Left lung (tissue), 10 donors: Measurements from ENCODE around the gene WASHC2C. TPM values are rescaled to one million over a fixed set of nuclear protein-coding genes. Genes with fewer than 3 reads are reported as not detected.
"Not testable (repeated sequence)": the region's sequence is repeated elsewhere in the genome, so short reads cannot be mapped to it uniquely, and the experiment has no call there.

Experiments used
- ATAC-seq: fragments of 200-7000 bp; cut with Tn5 transposase; one replicate; pipeline ENCODE4 v1.9.1; 2020; ENCODE audit warnings: moderate library complexity
- DNase-seq, 4 donors: peaks; one replicate each; pipeline ENCODE4 v3.0.0-alpha.2; 2013 to 2020
- H3K27ac ChIP-seq, 2 donors: fragments of 200-600 bp; sonication (generic) in 1 of 2; one replicate each; pipeline versions ENCODE4 v1.5.0 to v1.8.0; 2020 to 2021
- H3K27me3 ChIP-seq, 2 donors: fragments of 200-600 bp; sonication (generic) in 1 of 2; one replicate each; pipeline versions ENCODE4 v1.5.0 to v1.8.0; 2020 to 2021
- H3K36me3 ChIP-seq, 2 donors: fragments of 200-600 bp; sonication (generic) in 1 of 2; one replicate each; pipeline versions ENCODE4 v1.5.0 to v1.8.0; 2020 to 2021
- H3K4me1 ChIP-seq, 2 donors: fragments of 200-600 bp; one replicate each; pipeline ENCODE4 v1.8.0; 2021
- H3K4me3 ChIP-seq, 2 donors: fragments of 200-600 bp; sonication (generic) in 1 of 2; one replicate each; pipeline versions ENCODE4 v1.5.0 to v1.8.0; 2020 to 2021; ENCODE audit warnings: mild to moderate bottlenecking in 1 of 2
- H3K9me3 ChIP-seq, 2 donors: fragments of 200-600 bp; sonication (generic) in 1 of 2; one replicate each; pipeline versions ENCODE4 v1.5.0 to v1.8.0; 2020 to 2021
- intact Hi-C, 2 donors: fragments of 100-400 bp; cut with DNase I; formaldehyde crosslinking; loops; one replicate each; pipeline versions ENCODE4 v1.11.2 to v1.14.2; 2022
- polyA plus RNA-seq, 6 donors: library from polyadenylated mRNA; unstranded; fragments of 120-200 nt; gene quantifications; one replicate each; pipeline ENCODE4 v1.2.1, GENCODE V29; 2013; ENCODE audit not compliant: insufficient read length in 6 of 6
- total RNA-seq, 2 donors: library from RNA; stranded (reverse); fragmentation: NEBNext Ultra II Directional; extraction: Animal tissue kit (Norgen Biotek cat#: 25700); gene quantifications; one replicate each; pipeline ENCODE4 v1.2.1, GENCODE V29; 2021
- donor health status: DM: no; HTN: yes; CAD: no.
- donor health status: DM: no; HTN: no; CAD: no.

The WASHC2C gene
- total and polyA plus RNA-seq, 8 donors, result 46.4 to 61.1 (median 53.8) TPM

DNA sequence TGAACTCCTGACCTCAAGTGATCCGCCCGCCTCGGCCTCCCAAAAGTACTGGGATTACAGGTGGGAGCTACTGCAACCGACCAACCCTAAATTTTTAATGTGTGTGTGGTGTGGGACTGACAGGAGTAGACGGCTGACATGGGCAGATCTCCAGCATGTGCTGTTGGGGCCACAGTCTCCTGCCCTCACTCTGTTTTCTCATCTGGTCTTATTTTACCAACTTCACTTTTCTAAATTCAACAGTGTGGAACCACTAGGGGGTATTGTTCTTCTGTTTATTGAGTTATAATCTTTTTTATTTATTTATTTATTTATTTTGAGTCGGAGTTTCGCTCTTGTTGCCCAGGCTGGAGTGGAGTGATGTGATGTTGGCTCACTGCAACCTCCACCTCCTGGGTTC lies 14.9 kb downstream of the WASHC2C start:
- not testable (repeated sequence) for ATAC-seq

DNA sequence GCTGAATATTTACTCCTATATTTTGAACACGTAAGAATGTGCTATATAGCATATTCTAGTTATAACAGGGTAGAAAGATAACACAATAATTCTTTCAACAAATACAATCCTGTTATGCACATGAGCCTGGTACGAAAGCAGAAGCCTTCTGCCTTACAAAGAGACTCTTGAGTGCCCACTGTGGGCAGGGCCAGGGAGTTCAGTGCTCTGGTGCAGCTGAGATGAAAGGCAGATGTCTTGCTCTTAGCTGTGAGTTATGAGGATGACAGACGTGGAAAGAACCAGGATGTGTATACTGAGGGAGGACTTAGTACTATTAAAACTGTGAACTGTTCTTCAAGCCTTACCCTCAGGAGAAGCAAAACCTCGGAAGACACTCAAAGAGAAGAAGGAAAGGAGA lies 24.1 kb downstream of the WASHC2C start:
- intact Hi-C loops, H3K4me3 ChIP-seq, H3K9me3 ChIP-seq, H3K4me1 ChIP-seq, DNase-seq, ATAC-seq, H3K27ac ChIP-seq, H3K27me3 ChIP-seq: not testable (repeated sequence)
- H3K36me3 ChIP-seq, result peaks cover 0 to 40% of the 10 kb centered on the region in 2 donors

More for the DNA sequence above, 14.9 kb downstream of the WASHC2C start:
- intact Hi-C loops, DNase-seq, H3K9me3 ChIP-seq, H3K4me1 ChIP-seq, H3K4me3 ChIP-seq, H3K27me3 ChIP-seq, H3K27ac ChIP-seq: not testable (repeated sequence)
- H3K36me3 ChIP-seq, result peaks cover 0 to 49% of the 10 kb centered on the region in 2 donors

GRCh38 chr10:45752210-45752609 lies 25.1 kb downstream of the WASHC2C start:
- H3K27ac ChIP-seq, H3K9me3 ChIP-seq, H3K4me1 ChIP-seq, intact Hi-C loops, H3K4me3 ChIP-seq, ATAC-seq, H3K27me3 ChIP-seq, DNase-seq: not testable (repeated sequence)
- peaks cover 0 to 34% of the 10 kb centered on the region in 2 donors for H3K36me3 ChIP-seq

DNA sequence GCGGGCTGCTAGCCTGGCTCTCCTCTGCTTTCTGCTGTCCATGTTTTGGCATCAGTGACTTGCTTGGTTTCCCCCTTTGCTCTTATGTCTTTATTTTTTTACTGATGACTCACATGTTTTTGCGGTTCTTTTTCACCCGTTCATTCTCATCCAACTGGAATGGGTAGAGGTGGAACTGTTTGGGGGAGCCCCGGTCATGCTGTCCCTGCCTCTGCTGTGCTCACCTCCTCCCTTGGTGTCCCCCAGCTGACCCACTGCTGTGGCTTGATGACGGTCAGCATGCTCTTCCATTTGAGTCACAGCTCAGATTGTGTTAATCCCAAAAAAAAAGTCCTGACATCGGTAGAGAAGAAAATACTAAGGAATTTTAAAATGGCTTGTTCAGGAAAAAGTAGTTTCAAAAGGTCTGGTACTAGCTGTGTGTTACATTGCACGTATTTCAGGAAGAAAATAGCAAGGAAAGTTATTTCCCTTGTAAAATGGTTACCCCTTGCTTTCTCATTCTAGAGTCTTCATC lies 27.0 kb downstream of the WASHC2C start:
- H3K36me3 ChIP-seq, result peaks cover 0 to 38% of the 10 kb centered on the region in 2 donors
- H3K9me3 ChIP-seq, result not testable (repeated sequence)

DNA sequence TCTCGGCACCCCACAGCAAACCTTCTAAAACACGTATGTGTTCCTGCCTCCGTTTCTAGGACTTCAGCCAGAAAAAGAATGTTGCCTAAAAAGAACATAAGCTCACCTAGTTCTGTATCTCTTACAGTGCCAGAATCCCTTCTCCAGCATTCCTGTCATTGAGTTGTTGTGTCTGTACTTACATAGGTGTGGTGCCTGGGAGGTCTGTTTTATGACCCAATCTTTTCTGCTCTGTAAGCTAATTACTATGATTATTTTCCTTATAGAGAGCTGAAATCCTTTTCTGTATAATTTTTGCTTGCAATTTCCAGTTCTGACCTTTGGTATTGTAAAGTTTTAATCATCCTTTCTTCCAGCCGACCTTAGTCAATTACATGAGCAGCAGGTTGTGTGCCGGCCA lies 28.0 kb downstream of the WASHC2C start:
- H3K4me3 ChIP-seq, intact Hi-C loops, H3K27ac ChIP-seq, H3K9me3 ChIP-seq, DNase-seq, H3K27me3 ChIP-seq, H3K4me1 ChIP-seq, ATAC-seq: not testable (repeated sequence)
- H3K36me3 ChIP-seq, result peaks cover 0 to 41% of the 10 kb centered on the region in 2 donors

More for the DNA sequence above, 27.0 kb downstream of the WASHC2C start:
- intact Hi-C loops, DNase-seq, H3K4me3 ChIP-seq, H3K4me1 ChIP-seq, H3K27ac ChIP-seq, ATAC-seq, H3K27me3 ChIP-seq: not testable (repeated sequence)

DNA sequence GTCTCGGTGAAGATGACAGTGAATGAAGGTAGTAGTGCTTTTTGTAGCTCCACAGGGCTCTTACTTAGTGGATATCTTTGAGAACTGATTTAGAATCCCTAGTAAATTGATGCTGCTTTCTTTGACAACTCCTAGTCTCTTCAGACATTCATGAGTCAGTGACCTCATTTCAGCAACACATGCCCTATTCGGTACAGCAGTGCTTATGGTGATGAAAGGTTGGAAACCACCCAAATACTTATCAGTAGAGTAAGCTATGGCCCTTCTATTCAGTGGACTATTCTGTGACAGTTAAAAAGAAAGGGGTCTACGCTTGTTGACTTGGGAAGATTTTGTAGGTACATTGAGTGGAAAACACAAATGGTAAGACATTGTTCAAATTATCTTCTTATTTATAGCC lies 29.0 kb downstream of the WASHC2C start:
- H3K9me3 ChIP-seq, DNase-seq, intact Hi-C loops, H3K27me3 ChIP-seq, ATAC-seq, H3K4me3 ChIP-seq, H3K4me1 ChIP-seq, H3K27ac ChIP-seq: not testable (repeated sequence)
- H3K36me3 ChIP-seq, result peaks cover 0 to 42% of the 10 kb centered on the region in 2 donors

DNA sequence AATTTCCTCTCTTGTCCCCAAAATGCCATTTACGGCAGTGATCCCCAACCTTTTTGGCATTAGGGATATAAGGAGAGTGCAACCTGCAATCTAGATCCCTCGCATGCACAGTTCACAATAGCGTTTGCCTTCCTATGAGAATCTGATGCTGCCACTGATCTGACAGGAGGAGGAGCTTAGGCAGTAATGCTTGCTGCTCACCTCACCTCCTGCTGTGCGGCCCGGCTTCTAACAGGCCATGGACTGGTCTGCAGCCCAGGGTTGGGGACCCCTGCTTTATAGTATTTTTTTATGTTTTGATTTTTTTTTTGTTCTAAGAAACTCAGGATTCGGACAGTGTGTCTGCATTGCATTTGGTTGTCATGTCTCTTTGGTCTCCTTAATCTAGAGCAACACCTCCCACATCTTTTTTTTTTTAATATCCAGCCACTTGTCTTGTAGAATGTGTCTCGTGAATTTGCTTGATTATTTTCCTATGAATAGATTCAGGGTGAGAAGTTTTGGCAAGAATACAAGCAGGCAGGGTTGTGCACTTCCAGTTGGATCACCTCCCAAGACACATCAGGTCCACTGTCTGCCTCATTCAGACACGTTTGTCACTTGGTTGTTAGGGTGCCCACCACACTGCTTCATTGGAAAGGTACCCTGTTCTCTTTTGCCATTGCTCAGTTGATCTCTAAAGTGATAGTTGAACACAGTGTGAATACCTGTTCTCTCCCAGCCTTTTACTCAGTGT lies 30.8 kb downstream of the WASHC2C start:
- H3K27ac ChIP-seq, H3K9me3 ChIP-seq, H3K4me1 ChIP-seq, H3K27me3 ChIP-seq, ATAC-seq, H3K4me3 ChIP-seq, intact Hi-C loops: not testable (repeated sequence)
- H3K36me3 ChIP-seq, result peaks cover 0 to 46% of the 10 kb centered on the region in 2 donors
- peak in 1 of 4 donors; percentile 67 for DNase-seq

- DNase-seq, H3K27me3 ChIP-seq, intact Hi-C loops, H3K4me1 ChIP-seq, H3K4me3 ChIP-seq, H3K27ac ChIP-seq, ATAC-seq, H3K9me3 ChIP-seq: not testable (repeated sequence)
- H3K36me3 ChIP-seq, result peaks cover 0 to 32% of the 10 kb centered on the region in 2 donors
These were observed 34.6 kb downstream of the WASHC2C start for GRCh38 chr10:45761622-45762021.

- H3K4me3 ChIP-seq, ATAC-seq, DNase-seq, H3K4me1 ChIP-seq, H3K9me3 ChIP-seq, H3K27ac ChIP-seq, H3K27me3 ChIP-seq, intact Hi-C loops: not testable (repeated sequence)
- peaks cover 0 to 25% of the 10 kb centered on the region in 2 donors for H3K36me3 ChIP-seq
These were observed 36.0 kb downstream of the WASHC2C start for GRCh38 chr10:45763037-45763436.

- H3K27ac ChIP-seq, H3K27me3 ChIP-seq, H3K9me3 ChIP-seq, DNase-seq, H3K4me1 ChIP-seq, intact Hi-C loops, H3K4me3 ChIP-seq: not testable (repeated sequence)
- ATAC-seq, result peak; percentile 36
- H3K36me3 ChIP-seq, result peaks cover 0 to 30% of the 10 kb centered on the region in 2 donors
These were observed 41.3 kb downstream of the WASHC2C start for GRCh38 chr10:45768334-45768733.

DNA sequence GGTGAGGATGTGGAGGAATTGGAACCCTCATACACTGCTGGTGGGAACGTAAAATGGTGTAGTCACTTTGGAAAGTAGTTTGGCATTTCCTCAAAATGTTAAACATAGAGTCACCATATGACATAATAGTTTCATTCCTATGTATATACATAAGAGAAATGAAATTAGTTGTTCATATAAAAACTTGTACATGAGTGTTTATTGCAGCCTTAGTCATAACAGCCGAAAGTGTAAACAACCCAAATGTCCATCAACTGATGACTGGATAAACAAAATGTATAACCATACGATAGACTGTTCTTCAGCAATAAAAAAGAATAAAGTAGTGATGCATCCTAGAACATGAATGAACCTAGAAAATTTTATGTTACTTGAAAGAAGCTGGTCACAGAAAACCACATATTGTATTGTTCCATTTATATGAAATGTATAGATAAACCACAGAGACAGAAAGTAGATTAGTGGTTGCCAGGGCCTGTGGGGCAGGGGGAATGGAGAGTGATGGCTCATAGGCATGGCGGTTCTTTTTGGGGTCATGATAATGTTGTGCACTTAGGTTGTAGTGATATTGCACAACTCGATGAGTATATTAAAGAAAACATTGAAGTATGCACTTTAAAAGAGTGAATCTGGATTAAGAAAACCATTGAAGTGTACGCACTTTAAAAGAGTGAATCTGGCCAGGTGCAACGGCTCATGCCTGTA lies 44.8 kb downstream of the WASHC2C start:
- DNase-seq, intact Hi-C loops, H3K9me3 ChIP-seq, H3K4me3 ChIP-seq, H3K27ac ChIP-seq, H3K27me3 ChIP-seq, ATAC-seq, H3K4me1 ChIP-seq: not testable (repeated sequence)
- peaks cover 0 to 37% of the 10 kb centered on the region in 2 donors for H3K36me3 ChIP-seq

DNA sequence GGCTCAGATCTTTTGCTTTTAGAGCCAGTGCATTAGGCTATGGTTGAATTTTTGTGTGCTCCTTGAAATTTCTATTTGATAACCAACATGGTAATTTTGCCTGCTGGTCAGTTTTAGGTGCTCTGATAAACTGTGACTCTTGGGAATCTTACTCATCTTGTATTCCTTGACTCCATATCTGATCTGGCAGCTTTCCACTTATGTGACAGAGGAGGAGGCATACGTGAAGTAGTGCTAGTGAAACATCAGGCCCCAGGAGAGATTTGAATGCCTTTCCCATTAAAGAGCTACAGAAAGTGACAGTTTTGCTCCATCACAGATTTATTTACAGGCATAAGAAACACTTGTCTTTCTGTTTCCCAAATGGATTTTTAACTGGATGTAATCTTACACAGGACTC lies 59.2 kb downstream of the WASHC2C start:
- H3K27me3 ChIP-seq, DNase-seq, H3K9me3 ChIP-seq, H3K4me1 ChIP-seq, intact Hi-C loops, H3K4me3 ChIP-seq, ATAC-seq, H3K27ac ChIP-seq: not testable (repeated sequence)
- peaks cover 0 to 65% of the 10 kb centered on the region in 2 donors for H3K36me3 ChIP-seq

GRCh38 chr10:45787212-45787741 lies 60.2 kb downstream of the WASHC2C start:
- H3K27me3 ChIP-seq, H3K9me3 ChIP-seq, ATAC-seq, H3K4me3 ChIP-seq, DNase-seq, H3K4me1 ChIP-seq, intact Hi-C loops, H3K27ac ChIP-seq: not testable (repeated sequence)
- H3K36me3 ChIP-seq, result peaks cover 0 to 76% of the 10 kb centered on the region in 2 donors
